HepG2 (cell line): ENCODE data around the gene MUL1.

ENCODE experiments used
- HOXA3 ChIP-seq: sonication (generic); formaldehyde crosslinking; IDR thresholded peaks from 2 replicates; pipeline ENCODE4 v1.5.0; 2020; ENCODE audit warnings: missing genetic modification reagents
- RBFOX2 ChIP-seq: fragments of 200-400 bp; formaldehyde crosslinking; IDR thresholded peaks from 2 replicates; pipeline ENCODE4 v1.6.1; 2017; ENCODE audit warnings: low read depth, mild to moderate bottlenecking, low read length
- RFX5 ChIP-seq: IDR thresholded peaks from 2 replicates; pipeline ENCODE4 v1.6.1; 2011; ENCODE audit warnings: low read depth, low read length, improper control_type of control experiment
- TCF12 ChIP-seq, 2 experiments: fragments of 450-650 bp in 1 of 2; sonication (generic) in 1 of 2; formaldehyde crosslinking in 1 of 2; IDR thresholded peaks; 2 replicates each; pipeline versions ENCODE4 v1.6.1 to v1.8.0; 2017 to 2022; ENCODE audit warnings: antibody characterized with exemption in 1 of 2, mild to moderate bottlenecking in 1 of 2, missing genetic modification reagents in 1 of 2, moderate library complexity in 1 of 2
- TF ChIP-seq, protein P1 (sequence below): sonication (generic); formaldehyde crosslinking; IDR thresholded peaks from 2 replicates; pipeline ENCODE4 v1.5.0; 2020; ENCODE audit warnings: mild to moderate bottlenecking, missing genetic modification reagents, moderate library complexity
- TF ChIP-seq, protein P2 (sequence below), 2 experiments: fragments of 450-650 bp in 1 of 2; sonication (generic) in 1 of 2; formaldehyde crosslinking; IDR thresholded peaks; 2 replicates each; pipeline versions ENCODE4 v1.5.0 to v1.8.0; 2020 to 2022; ENCODE audit warnings: mild to moderate bottlenecking in 1 of 2, missing genetic modification reagents in 1 of 2

DNA sequence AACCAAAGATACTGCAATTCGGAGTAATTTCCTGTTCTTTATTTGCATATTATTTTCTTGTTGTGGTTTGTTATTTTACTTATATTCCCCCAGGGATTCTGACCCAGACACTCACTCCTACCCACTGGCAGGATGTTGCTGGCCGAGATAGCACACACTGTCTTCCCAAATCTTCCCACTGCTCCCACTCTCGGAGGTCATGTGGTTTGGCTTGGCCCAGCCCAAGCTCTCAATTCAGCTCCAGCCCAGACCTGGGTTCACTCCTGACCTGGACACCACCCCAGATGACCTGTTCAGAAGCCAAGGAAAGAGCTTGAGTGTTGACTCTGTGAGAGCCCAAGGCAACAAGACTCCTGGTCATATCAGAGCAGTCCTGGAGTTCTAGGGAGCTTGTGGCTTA, 43.2 kb upstream of the MUL1 start:
- TF ChIP-seq, protein P1, sequence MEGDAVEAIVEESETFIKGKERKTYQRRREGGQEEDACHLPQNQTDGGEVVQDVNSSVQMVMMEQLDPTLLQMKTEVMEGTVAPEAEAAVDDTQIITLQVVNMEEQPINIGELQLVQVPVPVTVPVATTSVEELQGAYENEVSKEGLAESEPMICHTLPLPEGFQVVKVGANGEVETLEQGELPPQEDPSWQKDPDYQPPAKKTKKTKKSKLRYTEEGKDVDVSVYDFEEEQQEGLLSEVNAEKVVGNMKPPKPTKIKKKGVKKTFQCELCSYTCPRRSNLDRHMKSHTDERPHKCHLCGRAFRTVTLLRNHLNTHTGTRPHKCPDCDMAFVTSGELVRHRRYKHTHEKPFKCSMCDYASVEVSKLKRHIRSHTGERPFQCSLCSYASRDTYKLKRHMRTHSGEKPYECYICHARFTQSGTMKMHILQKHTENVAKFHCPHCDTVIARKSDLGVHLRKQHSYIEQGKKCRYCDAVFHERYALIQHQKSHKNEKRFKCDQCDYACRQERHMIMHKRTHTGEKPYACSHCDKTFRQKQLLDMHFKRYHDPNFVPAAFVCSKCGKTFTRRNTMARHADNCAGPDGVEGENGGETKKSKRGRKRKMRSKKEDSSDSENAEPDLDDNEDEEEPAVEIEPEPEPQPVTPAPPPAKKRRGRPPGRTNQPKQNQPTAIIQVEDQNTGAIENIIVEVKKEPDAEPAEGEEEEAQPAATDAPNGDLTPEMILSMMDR (CRISPR knock-in tag) = no peak
- TF ChIP-seq RFX5 (no peak), TCF12 (IDR thresholded peaks at IDR 0.05) (no peak), TCF12 (CRISPR knock-in tag; IDR thresholded peaks at IDR 0.05) (no peak), HOXA3 (CRISPR knock-in tag) (no peak), RBFOX2 (no peak)
- TF ChIP-seq, protein P2, sequence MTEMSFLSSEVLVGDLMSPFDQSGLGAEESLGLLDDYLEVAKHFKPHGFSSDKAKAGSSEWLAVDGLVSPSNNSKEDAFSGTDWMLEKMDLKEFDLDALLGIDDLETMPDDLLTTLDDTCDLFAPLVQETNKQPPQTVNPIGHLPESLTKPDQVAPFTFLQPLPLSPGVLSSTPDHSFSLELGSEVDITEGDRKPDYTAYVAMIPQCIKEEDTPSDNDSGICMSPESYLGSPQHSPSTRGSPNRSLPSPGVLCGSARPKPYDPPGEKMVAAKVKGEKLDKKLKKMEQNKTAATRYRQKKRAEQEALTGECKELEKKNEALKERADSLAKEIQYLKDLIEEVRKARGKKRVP (CRISPR knock-in tag; IDR thresholded peaks at IDR 0.05) = no peak
